CD4-positive, CD25-positive, alpha-beta regulatory T cell (primary cell): ENCODE data around the gene AMHR2. TPM values are rescaled to one million over a fixed set of nuclear protein-coding genes. Genes with fewer than 3 reads are reported as not detected.

Source experiments
- ATAC-seq, 2 donors: fragments of 150-1000 bp; cut with Tn5 transposase; one replicate each; pipeline ENCODE4 v1.10.0; 2021; ENCODE audit warnings: low read depth in 2 of 2, moderate number of reproducible peaks in 2 of 2, moderate library complexity in 1 of 2
- DNase-seq, 3 donors: peaks; one replicate each; pipeline versions ENCODE4 v3.0.0 to v3.0.0-alpha.2; 2012 to 2022; ENCODE audit warnings: mixed read lengths in 1 of 3
- H3K27ac ChIP-seq: one replicate; pipeline ENCODE4 v1.7.0; 2013; ENCODE audit warnings: mild to moderate bottlenecking, low read length; ENCODE audit not compliant: insufficient read depth, poor library complexity, severe bottlenecking
- H3K27me3 ChIP-seq: one replicate; pipeline ENCODE4 v1.7.0; 2013; ENCODE audit warnings: low read length; ENCODE audit not compliant: control insufficient read depth, insufficient read depth
- H3K36me3 ChIP-seq: one replicate; pipeline ENCODE4 v1.7.0; 2013; ENCODE audit warnings: mild to moderate bottlenecking, low read length, moderate library complexity; ENCODE audit not compliant: control insufficient read depth, insufficient read depth
- H3K4me1 ChIP-seq: 2 replicates; pipeline ENCODE4 v1.7.0; 2013; ENCODE audit warnings: mild to moderate bottlenecking, low read length; ENCODE audit not compliant: insufficient read depth, control insufficient read depth, poor library complexity, severe bottlenecking
- H3K4me3 ChIP-seq: one replicate; pipeline ENCODE4 v1.7.0; 2013; ENCODE audit warnings: low read depth, mild to moderate bottlenecking, low read length, moderate library complexity
- H3K9me3 ChIP-seq, 2 experiments: 1 replicate in 1 of 2; 2 replicates in 1 of 2; pipeline ENCODE4 v1.7.0; 2013; ENCODE audit warnings: low read length in 2 of 2, mild to moderate bottlenecking in 1 of 2, moderate library complexity in 1 of 2; ENCODE audit not compliant: control insufficient read depth in 2 of 2
- H3K27ac Mint-ChIP-seq, 3 donors: one replicate each; pipeline ENCODE4 v1.8.0; 2020 to 2022; ENCODE audit warnings: mild to moderate bottlenecking in 3 of 3, mixed read lengths in 3 of 3, moderate library complexity in 2 of 3
- H3K27me3 Mint-ChIP-seq: one replicate; pipeline ENCODE4 v1.8.0; 2022; ENCODE audit warnings: mild to moderate bottlenecking, mixed read lengths
- H3K36me3 Mint-ChIP-seq: one replicate; pipeline ENCODE4 v1.8.0; 2020; ENCODE audit warnings: mixed read lengths
- H3K4me1 Mint-ChIP-seq, 4 donors: one replicate each; pipeline ENCODE4 v1.8.0; 2020 to 2022; ENCODE audit warnings: mixed read lengths in 4 of 4, mild to moderate bottlenecking in 1 of 4
- H3K4me3 Mint-ChIP-seq, 4 donors: one replicate each; pipeline ENCODE4 v1.8.0; 2020 to 2022; ENCODE audit warnings: mild to moderate bottlenecking in 4 of 4, mixed read lengths in 4 of 4, moderate library complexity in 3 of 4
- H3K9me3 Mint-ChIP-seq, 7 donors: one replicate each; pipeline ENCODE4 v1.8.0; 2020 to 2022; ENCODE audit warnings: mixed read lengths in 7 of 7, mild to moderate bottlenecking in 3 of 7, moderate library complexity in 2 of 7
- polyA plus RNA-seq, 4 donors: library from polyadenylated mRNA; unstranded; fragments of 300-500 nt; fragmentation: Illumina TruSeq; gene quantifications; one replicate each; pipeline ENCODE4 v1.2.3, GENCODE V29; 2021
- total RNA-seq: library from RNA; stranded (reverse); gene quantifications from one replicate; pipeline ENCODE4 v1.2.3, GENCODE V29; 2022

Gene AMHR2
- total and polyA plus RNA-seq, 5 donors from 2014 or later: not detected

DNA sequence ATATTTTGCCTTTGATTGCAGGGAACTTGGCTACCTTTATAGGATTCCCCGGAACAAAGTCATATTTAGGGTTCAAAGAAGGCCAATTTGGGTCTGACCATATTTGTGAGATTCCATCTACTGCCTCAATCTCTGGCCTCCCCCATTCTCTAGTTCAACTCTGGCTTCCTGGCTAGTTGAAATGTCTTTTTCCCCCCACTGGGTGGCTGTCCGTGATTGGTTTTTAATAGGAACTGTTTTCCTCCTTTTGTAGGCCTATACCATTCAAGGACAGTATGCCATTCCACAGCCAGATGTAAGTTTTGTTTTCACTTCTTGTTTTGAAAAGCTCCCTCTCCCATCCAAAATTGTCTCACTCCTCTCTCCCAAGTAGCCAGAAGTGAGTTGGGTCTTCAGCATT is 42.0 kb downstream of the AMHR2 start:
- ATAC-seq: no peak
- Mint-ChIP-seq H3K27me3 (no peaks in the 10 kb centered on the region), H3K36me3 (peaks cover 60% of the 10 kb centered on the region), H3K4me3 (no peak overlapping the region), H3K4me1 (peaks cover 11 to 44% (median 12%) of the 10 kb centered on the region in 4 donors), H3K9me3 (no peaks in the 10 kb centered on the region), H3K27ac (peak overlapping the region in 2 of 3 donors; percentile 13 to 71)
- no peaks in the 10 kb centered on the region for H3K9me3 ChIP-seq
- peak overlapping the region; percentile 30 for H3K27ac ChIP-seq
- no peak for DNase-seq
- H3K36me3 ChIP-seq: peaks cover 97% of the 10 kb centered on the region
- H3K4me3 ChIP-seq: no peak overlapping the region
- no peaks in the 10 kb centered on the region for H3K27me3 ChIP-seq
- H3K4me1 ChIP-seq: no peaks in the 10 kb centered on the region

DNA sequence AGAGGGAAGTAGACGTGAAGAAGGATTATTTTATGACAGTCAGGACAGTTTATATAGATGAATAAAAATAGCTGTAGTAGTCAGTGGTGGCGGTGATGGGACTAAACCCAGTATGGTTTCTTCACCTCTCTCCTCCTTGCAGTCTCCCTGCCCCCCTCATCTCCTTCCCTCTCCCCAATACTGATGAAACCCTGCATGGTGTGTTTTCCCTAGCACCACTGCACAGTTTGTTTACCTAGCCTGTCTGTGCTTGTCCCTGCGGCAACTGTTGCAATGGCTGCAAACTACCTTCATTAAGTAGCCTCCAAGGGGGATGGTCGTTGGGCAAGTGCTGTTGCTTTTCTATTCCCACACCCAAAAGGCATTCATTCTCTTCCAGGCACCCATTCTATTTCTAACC is 43.0 kb downstream of the AMHR2 start:
- Mint-ChIP-seq H3K9me3 (no peaks in the 10 kb centered on the region), H3K4me3 (peak overlapping the region in 1 of 4 donors; percentile 54), H3K27ac (peak overlapping the region in 1 of 3 donors; percentile 67), H3K27me3 (no peaks in the 10 kb centered on the region), H3K4me1 (peaks cover 11 to 42% (median 12%) of the 10 kb centered on the region in 4 donors), H3K36me3 (peaks cover 59% of the 10 kb centered on the region)
- ATAC-seq: no peak
- H3K4me3 ChIP-seq: no peak overlapping the region
- peaks cover 97% of the 10 kb centered on the region for H3K36me3 ChIP-seq
- DNase-seq: no peak
- H3K4me1 ChIP-seq: no peaks in the 10 kb centered on the region
- H3K27ac ChIP-seq: no peak overlapping the region
- no peaks in the 10 kb centered on the region for H3K9me3 ChIP-seq
- H3K27me3 ChIP-seq: no peaks in the 10 kb centered on the region

DNA sequence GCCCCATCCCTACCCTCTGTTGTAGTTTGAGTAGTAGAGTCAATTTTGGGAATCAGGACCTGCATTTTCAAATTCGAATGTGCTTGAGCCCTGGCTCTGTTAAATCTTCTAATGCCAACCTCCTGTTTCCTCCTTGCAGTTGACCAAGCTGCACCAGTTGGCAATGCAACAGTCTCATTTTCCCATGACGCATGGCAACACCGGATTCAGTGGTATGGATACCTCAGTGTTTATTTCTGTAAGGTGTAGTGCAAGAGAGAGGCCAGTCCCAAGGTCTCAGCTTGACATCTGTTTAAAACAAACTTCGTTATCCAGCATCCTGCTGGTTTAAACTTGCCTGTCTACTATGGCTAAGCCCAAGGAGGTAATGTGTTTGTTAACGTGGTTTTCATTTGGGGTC is 43.4 kb downstream of the AMHR2 start:
- Histone ChIP-seq H3K4me1 (no peaks in the 10 kb centered on the region), H3K27ac (no peak overlapping the region), H3K36me3 (peaks cover 97% of the 10 kb centered on the region), H3K4me3 (no peak overlapping the region), H3K27me3 (no peaks in the 10 kb centered on the region), H3K9me3 (no peaks in the 10 kb centered on the region)
- H3K4me3 Mint-ChIP-seq: no peak overlapping the region
- H3K36me3 Mint-ChIP-seq: peaks cover 60% of the 10 kb centered on the region
- DNase-seq (no peak), ATAC-seq (no peak)
- H3K9me3 Mint-ChIP-seq: no peaks in the 10 kb centered on the region
- peaks cover 16 to 46% (median 16%) of the 10 kb centered on the region in 4 donors for H3K4me1 Mint-ChIP-seq
- H3K27ac Mint-ChIP-seq: peak overlapping the region in 2 of 3 donors; percentile 26 to 67
- H3K27me3 Mint-ChIP-seq: no peaks in the 10 kb centered on the region

DNA sequence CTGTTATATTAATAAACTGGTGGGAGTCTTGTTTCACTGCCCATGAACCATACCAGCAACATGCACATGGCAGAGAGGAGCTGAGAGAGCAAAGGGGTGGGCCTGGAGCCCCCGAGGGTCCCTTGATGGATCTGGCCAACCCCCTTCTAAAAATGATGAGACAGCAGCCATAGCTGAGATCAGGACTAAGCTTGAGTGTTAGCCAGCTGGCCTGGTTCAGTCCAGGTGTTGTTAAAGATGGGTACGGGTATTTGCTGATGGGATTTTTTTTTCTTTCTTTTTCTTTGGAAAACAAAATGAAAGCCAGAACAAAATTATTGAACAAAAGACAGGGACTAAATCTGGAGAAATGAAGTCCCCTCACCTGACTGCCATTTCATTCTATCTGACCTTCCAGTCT is 44.2 kb downstream of the AMHR2 start:
- Histone ChIP-seq H3K4me1 (no peaks in the 10 kb centered on the region), H3K4me3 (no peak overlapping the region), H3K27ac (peak overlapping the region; percentile 0), H3K27me3 (no peaks in the 10 kb centered on the region), H3K9me3 (no peaks in the 10 kb centered on the region), H3K36me3 (peaks cover 97% of the 10 kb centered on the region)
- Mint-ChIP-seq H3K27me3 (no peaks in the 10 kb centered on the region), H3K4me1 (peaks cover 18 to 47% (median 19%) of the 10 kb centered on the region in 4 donors), H3K36me3 (peaks cover 55% of the 10 kb centered on the region), H3K9me3 (no peaks in the 10 kb centered on the region), H3K4me3 (no peak overlapping the region), H3K27ac (no peak overlapping the region)
- no peak for DNase-seq
- no peak for ATAC-seq

DNA sequence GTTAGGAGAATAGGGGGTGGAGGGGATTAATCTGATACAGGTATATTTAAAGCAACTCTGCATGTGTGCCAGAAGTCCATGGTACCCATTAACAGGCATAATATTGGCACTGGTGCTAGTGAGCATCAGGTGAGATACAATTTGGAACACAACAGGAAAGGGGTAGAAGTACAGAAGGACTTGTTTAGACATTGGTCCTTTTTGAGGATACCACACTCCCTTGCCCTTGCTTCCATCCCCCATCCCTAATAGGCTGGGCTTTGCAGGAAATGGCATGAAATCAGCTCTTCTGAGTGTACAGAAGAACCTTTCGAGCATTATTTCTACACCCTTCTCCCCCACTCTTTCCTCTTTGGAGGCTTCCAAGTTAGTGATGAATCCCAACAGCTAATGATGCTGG is 44.6 kb downstream of the AMHR2 start:
- peaks cover 56% of the 10 kb centered on the region for H3K36me3 Mint-ChIP-seq
- H3K27ac ChIP-seq: no peak overlapping the region
- no peak overlapping the region for H3K4me3 Mint-ChIP-seq
- H3K4me3 ChIP-seq: no peak overlapping the region
- DNase-seq: no peak
- peaks cover 16 to 47% (median 20%) of the 10 kb centered on the region in 4 donors for H3K4me1 Mint-ChIP-seq
- H3K36me3 ChIP-seq: peaks cover 97% of the 10 kb centered on the region
- no peaks in the 10 kb centered on the region for H3K9me3 ChIP-seq
- H3K27me3 ChIP-seq: no peaks in the 10 kb centered on the region
- peak overlapping the region in 1 of 3 donors; percentile 9 for H3K27ac Mint-ChIP-seq
- H3K9me3 Mint-ChIP-seq: no peaks in the 10 kb centered on the region
- no peaks in the 10 kb centered on the region for H3K27me3 Mint-ChIP-seq
- H3K4me1 ChIP-seq: peaks cover under 1% of the 10 kb centered on the region
- no peak for ATAC-seq

DNA sequence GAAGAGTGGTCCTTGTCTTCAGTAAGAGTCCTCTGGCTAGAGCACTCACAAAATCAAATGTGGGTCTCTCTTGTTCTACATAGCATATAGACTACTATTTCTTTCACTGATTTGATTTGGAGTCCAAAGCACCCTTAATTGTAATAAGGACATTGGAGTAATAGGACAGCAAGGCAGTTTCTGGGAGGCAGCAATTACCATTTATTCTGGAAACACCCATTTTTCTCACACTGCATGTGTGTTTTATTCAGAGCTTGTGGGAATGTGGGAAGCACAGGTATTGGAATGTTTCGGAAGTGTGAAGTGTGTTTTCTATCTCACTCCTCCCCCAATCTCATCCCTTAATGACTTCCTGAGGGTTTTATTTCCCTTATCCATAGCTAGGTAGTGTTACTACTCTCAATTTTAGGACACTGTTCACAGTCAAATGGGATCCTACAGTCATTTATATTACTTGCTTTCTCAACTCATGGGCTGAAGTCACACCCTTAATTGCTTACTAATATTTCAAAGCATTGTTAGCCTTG is 48.5 kb downstream of the AMHR2 start:
- Histone ChIP-seq H3K4me1 (peaks cover 18% of the 10 kb centered on the region), H3K27ac (no peak overlapping the region), H3K4me3 (no peak overlapping the region), H3K9me3 (no peaks in the 10 kb centered on the region), H3K36me3 (peaks cover 97% of the 10 kb centered on the region), H3K27me3 (no peaks in the 10 kb centered on the region)
- DNase-seq: no peak
- Mint-ChIP-seq H3K36me3 (peaks cover 64% of the 10 kb centered on the region), H3K9me3 (no peaks in the 10 kb centered on the region), H3K27ac (no peak overlapping the region), H3K27me3 (no peaks in the 10 kb centered on the region), H3K4me1 (peaks cover 25 to 55% (median 40%) of the 10 kb centered on the region in 4 donors), H3K4me3 (no peak overlapping the region)
- no peak for ATAC-seq

DNA sequence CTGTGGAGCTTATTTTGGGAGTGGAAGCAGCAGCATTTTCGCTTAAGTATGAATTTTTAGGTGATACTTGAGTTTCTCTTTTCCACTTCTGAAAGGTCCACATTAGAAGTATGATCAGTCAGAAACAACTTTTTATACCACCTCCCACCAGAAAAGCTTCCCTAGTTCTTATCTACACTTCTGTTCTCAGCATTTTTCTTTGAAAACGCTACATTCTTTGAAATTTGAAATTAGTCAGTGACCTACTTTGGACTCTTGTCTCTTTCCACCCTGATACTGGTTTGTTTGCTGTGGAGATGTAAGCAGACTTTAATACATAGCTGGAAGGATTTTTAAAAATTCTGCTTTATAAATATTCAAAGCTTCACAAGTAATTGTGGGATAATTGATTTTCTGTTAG is 50.4 kb downstream of the AMHR2 start:
- no peaks in the 10 kb centered on the region for H3K27me3 Mint-ChIP-seq
- peak overlapping the region in 3 of 4 donors; percentile 29 to 40 (median 38) for H3K4me3 Mint-ChIP-seq
- Histone ChIP-seq H3K27me3 (no peaks in the 10 kb centered on the region), H3K4me3 (peak overlapping the region; percentile 15), H3K4me1 (peaks cover 18% of the 10 kb centered on the region), H3K27ac (peak overlapping the region; percentile 20), H3K36me3 (peaks cover 94% of the 10 kb centered on the region), H3K9me3 (no peaks in the 10 kb centered on the region)
- H3K36me3 Mint-ChIP-seq: peaks cover 51% of the 10 kb centered on the region
- DNase-seq (no peak), ATAC-seq (no peak)
- H3K27ac Mint-ChIP-seq: peak overlapping the region; percentile 37 to 84 (median 50)
- no peaks in the 10 kb centered on the region for H3K9me3 Mint-ChIP-seq
- H3K4me1 Mint-ChIP-seq: peaks cover 25 to 56% (median 39%) of the 10 kb centered on the region in 4 donors

DNA sequence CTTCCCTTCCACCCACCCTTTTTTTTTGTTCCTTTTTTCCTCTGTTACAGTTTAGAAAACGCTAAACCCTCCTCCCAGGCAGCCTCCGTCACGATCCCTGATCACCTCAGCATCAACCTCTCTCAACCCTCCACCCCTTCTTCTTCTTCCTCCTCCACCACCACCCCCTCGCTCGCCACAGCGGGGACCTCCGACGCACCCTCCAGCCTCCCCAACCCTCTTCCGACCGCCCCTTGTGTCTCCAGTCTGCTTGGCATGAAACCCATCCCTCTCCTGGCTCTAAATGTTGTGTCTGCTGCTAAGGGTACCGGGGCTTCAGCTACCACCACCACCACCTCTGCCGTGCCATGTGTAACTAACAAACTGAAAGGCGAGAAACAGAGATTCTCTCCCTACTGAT is 51.2 kb downstream of the AMHR2 start:
- H3K36me3 Mint-ChIP-seq: peaks cover 54% of the 10 kb centered on the region
- H3K9me3 Mint-ChIP-seq: no peaks in the 10 kb centered on the region
- Histone ChIP-seq H3K36me3 (peaks cover 94% of the 10 kb centered on the region), H3K9me3 (no peaks in the 10 kb centered on the region), H3K4me3 (peak overlapping the region; percentile 15), H3K4me1 (peaks cover 18% of the 10 kb centered on the region), H3K27ac (no peak overlapping the region), H3K27me3 (no peaks in the 10 kb centered on the region)
- no peak for ATAC-seq
- H3K4me3 Mint-ChIP-seq: peak overlapping the region; percentile 17 to 56 (median 40)
- DNase-seq: no peak
- no peaks in the 10 kb centered on the region for H3K27me3 Mint-ChIP-seq
- H3K4me1 Mint-ChIP-seq: peaks cover 25 to 64% (median 40%) of the 10 kb centered on the region in 4 donors
- H3K27ac Mint-ChIP-seq: peak overlapping the region; percentile 2 to 94 (median 84)
